ENCODE results near the gene SPATA13. TPM values are rescaled to one million over a fixed set of nuclear protein-coding genes. Genes with fewer than 3 reads are reported as not detected.

SPATA13 gene
- total and polyA plus RNA-seq, 2 donors (not counting 3 experiments of a cell fraction or from before 2014, with no cell fraction given): 6.6 to 12.9 TPM

GRCh38 chr13:24286624-24287023 lies 126.1 kb downstream of the SPATA13 start:
- H3K79me2 ChIP-seq (ENCODE audit: control insufficient read depth, insufficient read depth, low read length): no peaks in the 10 kb centered on the region
- ChIA-PET POLR2A (no interaction called here), CTCF (no interaction called here)
- dilution Hi-C loops (cut with MboI; ENCODE audit: extremely low pct_ligation_motif_present, low sequenced_read_pairs) (no loop called here), intact Hi-C loops (cut with micrococcal nuclease) (no loop called here)
- H2AFZ ChIP-seq (ENCODE audit: low read depth, low read length): no peak overlapping the region
- H3K9ac ChIP-seq (replicated peaks; ENCODE audit: extremely low read depth, insufficient read depth, low read length): no peak overlapping the region
- H3K27ac ChIP-seq (ENCODE audit: insufficient read depth, low read depth, low read length): no peak overlapping the region
- no TSS peak for BruUV-seq (replicated peaks)
- H3K4me3 ChIP-seq (replicated peaks in 1 of 3; ENCODE audit: insufficient read depth in 1 of 3, low read depth in 1 of 3, low read length in 3 of 3): no peak overlapping the region
- no peaks in the 10 kb centered on the region for H3K9me3 ChIP-seq (replicated peaks; ENCODE audit: control insufficient read depth, insufficient read depth, low read length)
- FAIRE-seq (no peak), DNase-seq (ENCODE audit: low read depth, low spot score) (no peak)
- no peaks in the 10 kb centered on the region for H4K20me1 ChIP-seq (replicated peaks; ENCODE audit: control insufficient read depth, extremely low read depth, insufficient read depth, low read length)
- no peak for TF ChIP-seq POLR2AphosphoS5 (IDR thresholded peaks at IDR 0.05; ENCODE audit: insufficient read depth, low read depth, low read length)
- no peak for TF ChIP-seq CTCF (IDR thresholded peaks at IDR 0.05; ENCODE audit: extremely low read depth in 1 of 2, insufficient read depth in 1 of 2, low read depth in 1 of 2, low read length in 2 of 2)
- TF ChIP-seq POLR2A (IDR thresholded peaks at IDR 0.05; ENCODE audit: low read depth, low read length): no peak
- no peak for TF ChIP-seq JUN (IDR thresholded peaks at IDR 0.05; ENCODE audit: borderline replicate concordance, insufficient read depth, insufficient read length, low read depth)
- TF ChIP-seq EZH2 (IDR thresholded peaks at IDR 0.05; ENCODE audit: borderline replicate concordance, low read depth, low read length, severe bottlenecking): no peak
- TF ChIP-seq, protein P1, sequence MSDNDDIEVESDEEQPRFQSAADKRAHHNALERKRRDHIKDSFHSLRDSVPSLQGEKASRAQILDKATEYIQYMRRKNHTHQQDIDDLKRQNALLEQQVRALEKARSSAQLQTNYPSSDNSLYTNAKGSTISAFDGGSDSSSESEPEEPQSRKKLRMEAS (IDR thresholded peaks at IDR 0.05; ENCODE audit: insufficient read depth, insufficient read length): no peak
- TF ChIP-seq FOS (IDR thresholded peaks at IDR 0.05; ENCODE audit: borderline replicate concordance, insufficient read depth, low read length): no peak
- H3K27me3 ChIP-seq (ENCODE audit: control insufficient read depth in 2 of 2, insufficient read depth in 2 of 2, low read length in 2 of 2): no peaks in the 10 kb centered on the region
- H3K4me2 ChIP-seq (ENCODE audit: insufficient read depth, low read length): no peak overlapping the region
- H3K36me3 ChIP-seq (ENCODE audit: control insufficient read depth in 2 of 2, extremely low read depth in 1 of 2, insufficient read depth in 2 of 2, low read length in 2 of 2): peaks cover 0 to 3% of the 10 kb centered on the region in 2 experiments
- H3K9me1 ChIP-seq (replicated peaks; ENCODE audit: control insufficient read depth, extremely low read depth, insufficient read depth, low read length): no peaks in the 10 kb centered on the region
- H3K4me1 ChIP-seq (ENCODE audit: control insufficient read depth, extremely low read depth, insufficient read depth, low read length): no peaks in the 10 kb centered on the region

Data from endothelial cell of umbilical vein (primary cell).